HG03280 (cell line): ENCODE measurements around the gene ZNF582.
"Not testable (repeated sequence)": the region's sequence is repeated elsewhere in the genome, so short reads cannot be mapped to it uniquely, and the experiment has no call there.

Experiments
- ATAC-seq: cut with Tn5 transposase; IDR thresholded peaks from one replicate; pipeline ENCODE4 v1.9.1; 2021; ENCODE audit warnings: mild to moderate bottlenecking, moderate library complexity; ENCODE audit not compliant: unreplicated experiment

Gene ZNF582

DNA sequence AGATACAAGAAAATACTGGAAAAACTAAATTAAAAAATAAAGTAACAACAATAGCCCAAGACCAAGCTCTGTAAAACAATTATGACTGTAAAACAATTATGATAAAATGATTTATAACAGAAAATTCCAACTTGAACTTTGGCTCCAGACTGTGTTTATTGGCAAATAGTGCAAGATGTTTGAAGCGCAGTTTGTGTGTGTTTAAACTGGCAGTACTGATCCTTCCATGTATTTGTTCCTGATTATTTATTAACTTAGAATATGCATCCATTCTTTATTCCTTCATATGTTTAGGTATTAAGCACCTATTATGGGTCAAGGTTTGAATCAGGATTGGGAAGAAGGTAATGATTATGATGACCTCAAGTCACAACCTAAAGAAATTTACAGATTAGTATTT lies 37.8 kb downstream of the ZNF582 start:
- no peak for ATAC-seq

DNA sequence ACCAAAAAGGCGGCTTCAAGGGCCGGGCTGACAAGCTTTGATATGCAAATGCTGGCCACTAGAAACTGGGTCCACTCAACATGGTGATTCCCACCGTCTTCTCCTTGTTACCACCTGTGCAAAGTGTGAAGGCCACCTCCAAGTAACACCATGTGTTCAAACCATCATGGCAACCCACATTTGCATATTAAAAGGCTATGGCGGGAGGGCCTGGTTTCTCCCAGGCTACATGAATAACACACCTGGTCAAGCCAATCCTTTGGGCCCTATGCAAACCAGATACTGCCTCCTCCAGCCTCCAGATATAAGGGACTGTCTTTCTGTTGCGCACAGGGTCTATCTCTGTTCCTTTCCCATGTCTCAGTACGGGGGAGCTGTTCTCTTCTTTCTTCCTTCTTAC lies 42.1 kb downstream of the ZNF582 start:
- ATAC-seq: no peak

DNA sequence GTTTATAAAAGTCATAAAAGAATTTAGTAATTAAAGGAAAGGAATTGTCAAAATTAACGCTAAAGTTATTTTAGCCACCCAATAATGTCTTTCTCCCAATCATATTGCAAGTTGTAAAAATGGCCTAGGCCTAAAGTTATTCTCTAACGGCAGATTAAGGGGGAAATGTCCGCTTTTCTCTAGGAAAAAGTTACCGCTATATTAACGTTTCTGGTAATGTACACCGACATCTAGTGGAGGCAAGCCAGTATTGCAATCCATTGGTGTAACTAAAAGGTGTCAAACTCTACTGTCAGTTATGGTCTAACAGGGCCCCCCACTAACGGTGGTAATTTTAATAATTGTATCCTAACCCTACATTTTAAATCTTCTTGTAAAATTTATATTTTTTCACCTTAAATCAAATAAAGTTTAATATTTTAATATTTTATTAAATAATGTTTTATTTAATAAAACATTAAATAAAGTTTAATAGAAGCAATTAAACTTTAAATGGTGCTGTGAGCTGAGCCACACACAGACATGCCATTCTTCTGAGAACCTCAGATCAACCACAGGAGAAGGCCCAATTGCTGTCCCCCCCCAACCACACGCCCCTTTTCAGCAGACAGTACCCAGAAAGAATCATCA lies 42.8 kb downstream of the ZNF582 start:
- no peak for ATAC-seq

DNA sequence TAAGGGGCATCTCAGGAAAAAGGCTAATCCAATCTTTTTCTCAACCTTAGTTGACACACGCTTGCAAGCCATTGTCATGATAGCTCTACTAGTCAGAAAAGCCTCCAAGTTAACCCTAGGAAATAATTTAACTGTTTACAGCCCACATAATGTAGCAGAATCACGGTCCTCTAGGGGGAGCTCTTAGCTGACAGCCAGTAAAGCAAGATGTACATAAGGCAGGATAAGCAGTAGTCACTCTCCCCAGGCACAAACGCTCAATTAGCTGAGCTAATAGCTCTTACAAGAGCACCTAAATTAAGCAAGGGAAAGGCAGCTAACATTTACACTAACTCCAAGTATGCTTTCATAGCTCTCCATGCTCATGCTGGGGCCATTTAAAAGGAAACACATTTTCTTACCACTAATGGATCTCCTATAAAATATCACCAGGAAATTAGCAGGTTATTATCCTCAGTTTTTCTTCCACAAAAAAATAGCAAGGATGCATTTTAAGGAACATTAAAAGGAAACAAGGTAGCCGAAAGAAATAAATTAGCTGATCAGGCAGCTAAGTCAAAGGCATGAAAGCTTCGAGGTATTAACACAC lies 45.0 kb downstream of the ZNF582 start:
- ATAC-seq: no peak

DNA sequence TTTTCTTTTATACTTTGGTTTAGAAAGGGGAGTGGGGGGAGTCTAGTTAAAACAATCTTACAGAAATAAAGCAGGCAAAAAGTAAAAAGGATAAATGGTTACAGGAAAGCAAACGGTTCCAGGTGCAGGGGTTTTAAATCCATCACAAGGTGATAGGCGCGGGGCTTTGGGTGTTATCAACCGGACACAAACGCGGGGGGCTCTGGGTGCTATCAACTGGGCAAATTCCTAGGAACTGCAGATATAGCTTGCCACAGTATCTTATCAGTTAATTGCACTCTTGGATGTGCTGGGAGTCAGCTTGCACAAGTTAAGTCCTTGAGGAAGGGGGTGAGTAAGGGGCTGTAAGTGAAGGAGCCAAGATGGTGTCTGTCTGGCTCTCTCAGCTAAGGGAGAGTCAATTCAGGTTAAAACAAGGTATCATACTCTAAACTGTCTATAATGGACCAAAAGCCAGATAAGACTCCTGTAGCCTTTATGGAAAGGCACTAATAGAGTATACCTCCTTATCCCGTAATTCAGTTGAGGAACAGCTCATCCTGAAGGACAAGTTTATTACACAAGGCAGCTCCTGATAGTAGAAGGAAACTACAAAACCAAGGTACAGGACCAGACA lies 46.1 kb downstream of the ZNF582 start:
- ATAC-seq: no peak

DNA sequence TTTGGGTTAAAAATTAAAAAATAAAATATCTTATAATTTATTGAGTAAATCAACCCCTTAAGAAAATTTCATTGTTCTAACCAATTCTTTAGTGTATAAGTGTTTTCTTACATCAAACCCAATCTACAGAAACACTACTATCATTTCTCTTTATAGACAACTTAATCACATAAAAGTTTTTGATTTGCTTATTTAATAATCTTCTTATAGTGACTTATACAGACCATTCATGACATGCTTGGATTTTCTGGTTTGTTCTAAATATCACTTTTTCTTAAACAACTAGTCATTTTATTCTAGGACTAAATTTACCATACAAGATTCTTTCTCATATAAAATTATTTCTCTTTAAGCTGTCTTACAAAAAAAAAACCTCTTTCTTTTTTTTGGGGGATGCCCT lies 51.4 kb downstream of the ZNF582 start:
- no peak for ATAC-seq

DNA sequence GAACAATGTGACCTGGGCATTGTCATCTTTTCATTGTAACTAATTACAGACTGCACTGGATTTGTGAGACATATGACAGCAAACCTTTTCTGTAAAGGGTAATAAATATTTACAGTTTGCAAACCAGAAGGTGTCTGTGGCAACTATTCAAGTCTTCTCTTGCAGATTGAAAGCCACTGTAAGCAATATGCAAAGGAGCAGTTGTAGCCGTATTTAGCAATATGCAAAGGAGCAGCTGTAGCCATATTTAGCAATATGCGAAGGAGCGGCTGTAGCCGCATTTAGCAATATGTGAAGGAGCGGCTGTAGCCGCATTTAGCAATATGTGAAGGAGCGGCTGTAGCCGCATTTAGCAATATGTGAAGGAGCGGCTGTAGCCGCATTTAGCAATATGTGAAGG lies 54.3 kb downstream of the ZNF582 start:
- ATAC-seq: not testable (repeated sequence)

DNA sequence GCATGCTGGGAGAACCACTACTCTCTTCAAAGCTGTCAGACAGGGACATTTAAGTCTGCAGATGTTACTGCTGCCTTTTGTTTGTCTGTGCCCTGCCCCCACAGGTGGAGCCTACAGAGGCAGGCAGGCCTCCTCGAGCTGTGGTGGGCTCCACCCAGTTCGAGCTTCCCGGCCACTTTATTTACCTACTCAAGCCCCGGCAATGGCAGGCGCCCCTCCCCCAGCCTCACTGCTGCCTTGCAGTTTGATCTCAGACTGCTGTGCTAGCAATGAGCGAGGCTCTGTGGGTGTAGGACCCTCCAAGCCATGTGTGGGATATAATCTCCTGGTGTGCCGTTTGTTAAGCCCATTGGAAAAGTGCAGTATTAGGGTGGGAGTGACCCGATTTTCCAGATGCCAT lies 56.3 kb downstream of the ZNF582 start:
- not testable (repeated sequence) for ATAC-seq

DNA sequence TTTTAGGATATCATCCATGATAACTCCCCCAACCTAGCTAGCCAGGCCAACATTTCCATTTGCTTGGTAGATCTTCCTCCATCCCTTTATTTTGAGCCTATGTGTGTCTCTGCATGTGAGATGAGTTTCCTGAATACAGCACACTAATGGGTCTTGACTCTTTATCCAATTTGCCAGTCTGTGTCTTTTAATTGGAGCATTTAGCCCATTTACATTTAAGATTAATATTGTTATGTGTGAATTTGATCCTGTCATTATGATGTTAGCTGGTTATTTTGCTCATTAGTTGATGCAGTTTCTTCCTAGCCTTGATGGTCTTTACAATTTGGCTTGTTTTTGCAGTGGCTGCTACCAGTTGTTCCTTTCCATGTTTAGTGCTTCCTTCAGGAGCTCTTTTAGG lies 58.0 kb downstream of the ZNF582 start:
- ATAC-seq: not testable (repeated sequence)

DNA sequence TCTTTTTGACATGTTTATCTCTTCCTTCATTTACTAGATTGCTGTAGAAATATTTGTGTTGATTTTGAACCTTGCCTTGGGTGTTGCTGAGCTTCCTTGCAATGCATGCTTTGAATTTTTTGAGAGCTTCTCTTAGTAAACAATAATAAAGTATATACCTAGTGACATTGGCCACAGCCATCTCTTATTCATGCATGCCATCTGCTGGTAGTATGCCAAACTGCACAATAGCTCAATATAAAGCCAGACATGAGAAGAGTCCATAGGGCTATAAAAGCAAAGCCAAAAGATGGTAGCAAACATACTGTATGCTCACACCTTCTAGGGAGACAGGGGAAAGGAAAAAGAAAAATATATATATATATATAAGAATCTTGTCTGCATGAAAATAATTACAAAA lies 59.8 kb downstream of the ZNF582 start:
- peak; percentile 50 for ATAC-seq
